HEK293T (cell line): ENCODE results near the gene TMEM269.

Experiments
- CTCF ChIA-PET: fragments of 350-600 bp; formaldehyde crosslinking; extraction: SDS; loops from one replicate; lab custom pipeline; 2021; ENCODE audit warnings: antibody characterized with exemption, inconsistent platforms; lab: Yijun Ruan, JAX
- POLR2A ChIA-PET: fragments of 350-600 bp; formaldehyde crosslinking; extraction: SDS; loops from one replicate; lab custom pipeline; 2020; ENCODE audit warnings: antibody characterized with exemption, inconsistent platforms; lab: Yijun Ruan, JAX
- DNase-seq: peaks from one replicate; pipeline ENCODE4 v3.0.0; 2012; ENCODE audit warnings: mixed read lengths; ENCODE audit errors: extremely low spot score
- ARNT ChIP-seq: fragments of 450-650 bp; IDR thresholded peaks from 2 replicates; pipeline ENCODE4 v1.6.1; 2017; ENCODE audit warnings: mild to moderate bottlenecking
- BHLHE40 ChIP-seq: fragments of 450-650 bp; IDR thresholded peaks from 2 replicates; pipeline ENCODE4 v1.6.1; 2016; ENCODE audit warnings: mild to moderate bottlenecking, moderate library complexity, borderline replicate concordance
- CTBP1 ChIP-seq: fragments of 450-650 bp; IDR thresholded peaks from 2 replicates; pipeline ENCODE4 v1.6.1; 2016; ENCODE audit warnings: borderline replicate concordance
- ELF4 ChIP-seq: fragments of 450-650 bp; IDR thresholded peaks from 2 replicates; pipeline ENCODE4 v1.6.1; 2017; ENCODE audit warnings: antibody characterized with exemption
- FOXA1 ChIP-seq: fragments of 450-650 bp; IDR thresholded peaks from 2 replicates; pipeline ENCODE4 v1.6.1; 2016; ENCODE audit warnings: mild to moderate bottlenecking
- FOXK2 ChIP-seq: fragments of 450-650 bp; IDR thresholded peaks from 2 replicates; pipeline ENCODE4 v1.6.1; 2016; ENCODE audit warnings: mild to moderate bottlenecking
- FOXM1 ChIP-seq: fragments of 450-650 bp; IDR thresholded peaks from 2 replicates; pipeline ENCODE4 v1.6.1; 2017; ENCODE audit warnings: mild to moderate bottlenecking, borderline replicate concordance
- HDGF ChIP-seq: fragments of 450-650 bp; IDR thresholded peaks from 2 replicates; pipeline ENCODE4 v1.6.1; 2017; ENCODE audit warnings: antibody characterized with exemption, borderline replicate concordance
- L3MBTL2 ChIP-seq: fragments of 450-650 bp; conservative IDR thresholded peaks from 2 replicates; pipeline ENCODE4 v1.6.1; 2016; ENCODE audit warnings: mild to moderate bottlenecking
- LEF1 ChIP-seq: fragments of 450-650 bp; IDR thresholded peaks from 2 replicates; pipeline ENCODE4 v1.6.1; 2017; ENCODE audit warnings: mild to moderate bottlenecking, borderline replicate concordance
- NFRKB ChIP-seq: fragments of 450-650 bp; IDR thresholded peaks from 2 replicates; pipeline ENCODE4 v1.6.1; 2016; ENCODE audit warnings: mild to moderate bottlenecking, moderate library complexity
- SP1 ChIP-seq: fragments of 450-650 bp; IDR thresholded peaks from 2 replicates; pipeline ENCODE4 v1.6.1; 2017
- SUZ12 ChIP-seq: fragments of 450-650 bp; IDR thresholded peaks from 2 replicates; pipeline ENCODE4 v1.6.1; 2016; ENCODE audit warnings: mild to moderate bottlenecking
- TARDBP ChIP-seq: fragments of 450-650 bp; IDR thresholded peaks from 2 replicates; pipeline ENCODE4 v1.6.1; 2016
- ZNF384 ChIP-seq: fragments of 450-650 bp; IDR thresholded peaks from 2 replicates; pipeline ENCODE4 v1.6.1; 2016
- TF ChIP-seq, protein P1 (sequence below): fragments of 450-650 bp; IDR thresholded peaks from 2 replicates; pipeline ENCODE4 v1.6.1; 2016

Gene TMEM269

DNA sequence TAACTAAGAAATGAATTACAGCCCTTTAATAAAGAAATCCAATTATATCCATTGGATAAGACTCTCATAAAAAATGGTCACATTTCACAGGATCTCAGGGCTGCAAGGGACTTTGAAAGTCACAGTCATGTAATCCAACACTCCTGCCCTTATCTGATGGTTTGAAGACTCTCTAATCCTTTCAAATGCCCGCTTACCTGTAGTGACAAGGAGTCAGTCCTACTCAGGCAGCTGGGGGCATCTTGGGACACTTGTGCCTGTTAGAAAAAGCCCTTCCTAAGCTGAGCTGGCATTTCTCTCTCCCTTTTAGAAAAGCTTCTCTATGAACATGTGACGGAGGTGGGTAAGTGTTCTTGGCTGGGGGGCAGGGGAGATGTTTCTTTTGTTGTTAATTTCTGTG lies 50.6 kb downstream of the TMEM269 start:
- ChIA-PET CTCF (interaction anchor here (0.9 kb wide), 1 partner anchor 11 kb away, joined by 7 read pairs; the partner anchor contains the start of gene ZNF691), POLR2A (interaction anchor here (1.1 to 3.0 kb wide), 5 partner anchors 8 to 69 kb away, joined by 3 to 43 read pairs (median 5); partner anchors contain the start of genes C1orf50, P3H1 and ZNF691)
- DNase-seq = no peak
- TF ChIP-seq ZNF384 (no peak), LEF1 (no peak), BHLHE40 (no peak)

- POLR2A ChIA-PET = interaction anchor here (2.1 kb wide), 1 partner anchor 10 kb away, joined by 34 read pairs; the partner anchor contains the start of gene ZNF691
- TF ChIP-seq, protein P1, sequence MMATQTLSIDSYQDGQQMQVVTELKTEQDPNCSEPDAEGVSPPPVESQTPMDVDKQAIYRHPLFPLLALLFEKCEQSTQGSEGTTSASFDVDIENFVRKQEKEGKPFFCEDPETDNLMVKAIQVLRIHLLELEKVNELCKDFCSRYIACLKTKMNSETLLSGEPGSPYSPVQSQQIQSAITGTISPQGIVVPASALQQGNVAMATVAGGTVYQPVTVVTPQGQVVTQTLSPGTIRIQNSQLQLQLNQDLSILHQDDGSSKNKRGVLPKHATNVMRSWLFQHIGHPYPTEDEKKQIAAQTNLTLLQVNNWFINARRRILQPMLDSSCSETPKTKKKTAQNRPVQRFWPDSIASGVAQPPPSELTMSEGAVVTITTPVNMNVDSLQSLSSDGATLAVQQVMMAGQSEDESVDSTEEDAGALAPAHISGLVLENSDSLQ = no peak
- TF ChIP-seq ARNT = no peak
- TF ChIP-seq NFRKB = no peak
- TF ChIP-seq BHLHE40 = no peak
- no peak for TF ChIP-seq ZNF384
- TF ChIP-seq FOXA1 = no peak
- no peak for TF ChIP-seq ELF4
- DNase-seq = no peak
- CTCF ChIA-PET = interaction anchor here (1.0 kb wide), 1 partner anchor 13 kb away, joined by 4 read pairs; no protein-coding TSS in a partner anchor
Measured at GRCh38 chr1:42837709-42838108, 52.9 kb downstream of the TMEM269 start.

- TF ChIP-seq TARDBP = no peak
- DNase-seq = no peak
- ChIA-PET CTCF (no interaction called here), POLR2A (interaction anchor here (2.1 kb wide), 1 partner anchor 9 kb away, joined by 34 read pairs; the partner anchor contains the start of gene ZNF691)
Measured at GRCh38 chr1:42838482-42839190, 53.8 kb downstream of the TMEM269 start.

DNA sequence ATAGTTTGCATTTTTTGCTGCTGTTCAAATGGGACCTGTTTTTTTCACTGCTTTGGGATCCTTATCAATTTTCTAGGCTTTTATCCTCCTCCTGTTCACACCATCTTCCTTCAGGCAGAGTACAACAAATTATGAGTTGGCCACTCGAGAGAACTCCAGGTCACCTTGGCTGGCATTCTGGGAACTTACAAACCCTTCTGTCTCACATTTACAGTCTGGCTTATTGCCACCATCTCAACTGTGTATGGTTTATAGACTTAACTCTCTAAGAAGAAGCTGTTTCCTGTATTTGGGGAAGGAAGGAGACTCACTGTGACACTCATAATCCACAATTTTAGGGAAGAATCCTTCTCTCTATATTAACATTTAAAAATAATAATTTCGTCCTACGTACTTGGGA lies 56.2 kb downstream of the TMEM269 start:
- ChIA-PET POLR2A (no interaction called here), CTCF (no interaction called here)
- TF ChIP-seq CTBP1 (no peak), ELF4 (no peak), FOXM1 (no peak), HDGF (no peak), LEF1 (no peak), TARDBP (no peak)
- no peak for DNase-seq

DNA sequence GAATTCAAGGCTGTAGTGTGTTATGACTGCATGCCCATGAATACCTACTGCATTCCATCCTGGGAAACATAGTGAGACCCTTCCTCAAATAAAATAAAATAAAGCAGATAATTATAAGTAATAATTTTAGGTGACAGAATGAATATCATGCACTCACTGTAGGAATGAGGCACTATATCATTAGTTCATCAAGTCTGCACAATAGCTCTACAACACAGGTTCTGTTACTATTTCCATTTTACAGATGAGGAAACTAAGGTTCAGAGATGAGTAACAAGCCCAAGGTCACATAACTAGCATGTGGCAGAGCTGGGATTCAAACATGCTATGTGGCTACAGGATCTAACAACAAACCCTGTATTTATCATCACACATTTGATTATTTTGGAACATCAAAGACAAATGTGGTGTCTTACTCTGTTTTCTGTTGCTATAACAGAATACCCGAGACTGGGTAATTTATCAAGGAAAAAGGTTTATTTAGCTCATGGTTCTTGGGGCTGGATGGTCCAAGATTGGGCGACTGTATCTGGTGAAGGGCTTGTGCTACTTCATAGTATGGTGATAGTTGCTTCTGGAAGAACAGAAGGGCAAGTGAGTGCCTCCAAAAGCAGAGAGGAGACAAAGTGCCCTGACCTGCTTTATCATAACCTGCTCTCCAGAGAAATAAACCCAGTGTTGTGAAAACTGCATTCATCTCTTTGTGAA lies 56.8 kb downstream of the TMEM269 start:
- POLR2A ChIA-PET = no interaction called here
- no peak for DNase-seq
- TF ChIP-seq FOXK2 (no peak), ARNT (no peak), ELF4 (no peak), NFRKB (no peak), FOXA1 (no peak), HDGF (no peak), CTBP1 (no peak), FOXM1 (no peak), TARDBP (no peak), SP1 (no peak), BHLHE40 (no peak), L3MBTL2 (no peak), SUZ12 (no peak)
- TF ChIP-seq, protein P1 = no peak
- CTCF ChIA-PET = no interaction called here

DNA sequence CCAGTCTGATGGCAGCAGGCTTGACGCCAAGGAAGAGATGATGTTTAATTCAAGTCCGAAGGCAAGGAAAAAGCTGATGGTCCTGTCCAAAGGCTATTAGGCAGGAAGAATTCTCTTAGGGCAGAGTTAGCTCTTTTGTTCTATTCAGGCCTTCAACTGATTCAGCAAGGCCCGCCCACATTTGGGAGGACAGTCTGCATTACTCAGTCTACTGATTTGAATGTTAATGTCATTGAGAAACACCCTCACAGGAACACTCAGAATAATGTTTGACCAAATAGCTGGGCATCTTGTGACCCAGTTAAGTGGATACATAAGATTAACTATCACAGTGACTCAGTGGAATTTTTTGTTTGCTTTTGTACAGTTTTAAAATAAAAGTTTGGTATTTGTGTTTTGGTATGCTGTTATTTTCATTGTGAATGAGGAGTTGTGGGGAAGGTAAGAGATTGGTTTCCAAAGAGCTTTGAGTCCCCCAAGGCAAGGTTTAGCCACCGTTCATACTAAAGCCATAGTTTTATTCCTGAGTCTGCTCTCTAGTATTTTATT lies 59.9 kb downstream of the TMEM269 start:
- DNase-seq = no peak
- TF ChIP-seq SP1 = no peak
- TF ChIP-seq CTBP1 = no peak
- ChIA-PET POLR2A (no interaction called here), CTCF (no interaction called here)

DNA sequence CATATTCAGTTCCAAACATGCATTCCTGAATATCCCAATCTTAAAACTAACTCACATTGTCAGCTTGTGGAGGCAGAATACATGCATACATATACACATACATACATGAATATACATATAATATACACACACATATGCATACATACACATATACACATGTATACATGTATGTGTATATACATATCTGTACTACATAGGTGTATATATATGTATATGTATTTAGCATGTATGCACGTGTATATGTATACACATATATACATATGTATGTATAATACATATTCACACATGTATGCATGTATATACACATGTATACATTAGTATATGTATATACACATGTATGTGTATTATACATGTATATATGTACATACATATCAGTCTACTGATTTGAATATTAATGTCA lies 60.4 kb downstream of the TMEM269 start:
- no peak for TF ChIP-seq NFRKB
- TF ChIP-seq CTBP1 = no peak
- TF ChIP-seq TARDBP = no peak
- TF ChIP-seq, protein P1 = no peak
- no peak for TF ChIP-seq ELF4
- no peak for TF ChIP-seq BHLHE40
- no peak for TF ChIP-seq SUZ12
- no peak for TF ChIP-seq L3MBTL2
- ChIA-PET POLR2A (interaction anchor here (1.8 to 2.7 kb wide), 7 partner anchors 10 to 79 kb away, joined by 12 to 75 read pairs (median 26); partner anchors contain the start of genes C1orf50, ERMAP, P3H1 and SVBP), CTCF (no interaction called here)
- no peak for DNase-seq
